ENCODE measurements around the gene ALOX12. TPM values are rescaled to one million over a fixed set of nuclear protein-coding genes. Genes with fewer than 3 reads are reported as not detected.
"Not testable (repeated sequence)": the region's sequence is repeated elsewhere in the genome, so short reads cannot be mapped to it uniquely, and the experiment has no call there.

Gene ALOX12
- polyA plus RNA-seq, 1 donor (not counting 4 experiments of a cell fraction or from before 2014, with no cell fraction given), result 0.35 TPM

DNA sequence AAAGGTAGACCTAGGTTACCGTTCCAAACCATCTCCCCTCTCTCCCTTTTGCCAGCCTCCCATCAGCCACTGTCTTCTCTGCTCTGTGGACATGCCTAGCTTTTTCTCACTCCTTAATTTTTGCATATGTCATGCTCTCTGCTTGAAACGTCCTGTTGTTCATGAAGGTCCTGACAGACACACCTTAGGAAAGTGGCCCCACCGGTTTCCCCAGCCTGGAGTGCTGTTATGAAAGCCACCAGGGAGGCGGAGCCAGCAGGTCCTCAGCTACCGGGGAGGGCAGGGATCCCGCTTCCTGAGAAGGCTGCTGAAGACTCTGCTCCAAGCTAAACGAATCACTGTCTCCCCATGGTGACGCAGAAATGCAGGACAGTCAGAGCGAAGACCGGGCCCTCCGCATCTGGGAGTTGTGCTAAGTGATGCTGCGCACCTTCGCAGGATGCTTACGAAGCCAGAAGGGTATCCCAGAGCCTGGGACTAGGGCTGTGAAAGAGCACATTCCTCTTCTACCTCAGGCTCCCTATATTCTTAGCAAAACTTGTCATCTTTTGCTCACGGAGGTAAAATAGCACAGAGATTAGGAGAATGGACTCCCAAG is 50.4 kb downstream of the ALOX12 start:
- FAIRE-seq (peak; percentile 89), DNase-seq (ENCODE audit: low read depth, low spot score) (no peak)
- peak overlapping the region; percentile 20 to 70 (median 48) for H3K4me3 ChIP-seq (ENCODE audit: control insufficient read depth in 2 of 3, extremely low read depth in 1 of 3, insufficient read depth in 2 of 3, low read depth in 1 of 3, low read length in 3 of 3)
- H2AFZ ChIP-seq (ENCODE audit: control insufficient read depth, low read length), result peak overlapping the region; percentile 83
- peaks cover 21% of the 10 kb centered on the region for H3K27me3 ChIP-seq (ENCODE audit: control insufficient read depth, extremely low read depth, insufficient read depth, low read length)
- TF ChIP-seq, protein P1, sequence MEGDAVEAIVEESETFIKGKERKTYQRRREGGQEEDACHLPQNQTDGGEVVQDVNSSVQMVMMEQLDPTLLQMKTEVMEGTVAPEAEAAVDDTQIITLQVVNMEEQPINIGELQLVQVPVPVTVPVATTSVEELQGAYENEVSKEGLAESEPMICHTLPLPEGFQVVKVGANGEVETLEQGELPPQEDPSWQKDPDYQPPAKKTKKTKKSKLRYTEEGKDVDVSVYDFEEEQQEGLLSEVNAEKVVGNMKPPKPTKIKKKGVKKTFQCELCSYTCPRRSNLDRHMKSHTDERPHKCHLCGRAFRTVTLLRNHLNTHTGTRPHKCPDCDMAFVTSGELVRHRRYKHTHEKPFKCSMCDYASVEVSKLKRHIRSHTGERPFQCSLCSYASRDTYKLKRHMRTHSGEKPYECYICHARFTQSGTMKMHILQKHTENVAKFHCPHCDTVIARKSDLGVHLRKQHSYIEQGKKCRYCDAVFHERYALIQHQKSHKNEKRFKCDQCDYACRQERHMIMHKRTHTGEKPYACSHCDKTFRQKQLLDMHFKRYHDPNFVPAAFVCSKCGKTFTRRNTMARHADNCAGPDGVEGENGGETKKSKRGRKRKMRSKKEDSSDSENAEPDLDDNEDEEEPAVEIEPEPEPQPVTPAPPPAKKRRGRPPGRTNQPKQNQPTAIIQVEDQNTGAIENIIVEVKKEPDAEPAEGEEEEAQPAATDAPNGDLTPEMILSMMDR (optimal IDR thresholded peaks at IDR 0.05 in 1 of 3, IDR thresholded peaks at IDR 0.05 in 1 of 3, conservative IDR thresholded peaks at IDR 0.05 in 1 of 3; ENCODE audit: extremely low read depth in 1 of 3, insufficient read depth in 2 of 3, low read length in 3 of 3), result no peak
- no peak for TF ChIP-seq EZH2 (IDR thresholded peaks at IDR 0.05; ENCODE audit: low read length)
- H3K36me3 ChIP-seq (ENCODE audit: control insufficient read depth in 2 of 2, extremely low read depth in 1 of 2, insufficient read depth in 2 of 2, low read length in 2 of 2), result no peaks in the 10 kb centered on the region
- H3K4me2 ChIP-seq (ENCODE audit: control insufficient read depth, extremely low read depth, insufficient read depth, low read depth, low read length), result peak overlapping the region; percentile 99
- peak overlapping the region; percentile 62 for H3K9ac ChIP-seq (ENCODE audit: control insufficient read depth, extremely low read depth, insufficient read depth, low read length)
- H4K20me1 ChIP-seq (ENCODE audit: control insufficient read depth, extremely low read depth, insufficient read depth, low read length), result no peaks in the 10 kb centered on the region
- H3K9me3 ChIP-seq (ENCODE audit: control insufficient read depth, low read depth, low read length), result no peaks in the 10 kb centered on the region
- dilution Hi-C loops (cut with MboI; ENCODE audit: extremely low pct_ligation_motif_present, low sequenced_read_pairs), result no loop called here
- no peaks in the 10 kb centered on the region for H3K9me1 ChIP-seq (ENCODE audit: control insufficient read depth, extremely low read depth, insufficient read depth, low read length)
- peak overlapping the region; percentile 86 for H3K27ac ChIP-seq (ENCODE audit: control insufficient read depth, insufficient read depth, low read length)
- no peaks in the 10 kb centered on the region for H3K79me2 ChIP-seq (ENCODE audit: control insufficient read depth, insufficient read depth, low read length)
- peaks cover 29% of the 10 kb centered on the region for H3K4me1 ChIP-seq (ENCODE audit: control insufficient read depth, extremely low read depth, insufficient read depth, low read length)

DNA sequence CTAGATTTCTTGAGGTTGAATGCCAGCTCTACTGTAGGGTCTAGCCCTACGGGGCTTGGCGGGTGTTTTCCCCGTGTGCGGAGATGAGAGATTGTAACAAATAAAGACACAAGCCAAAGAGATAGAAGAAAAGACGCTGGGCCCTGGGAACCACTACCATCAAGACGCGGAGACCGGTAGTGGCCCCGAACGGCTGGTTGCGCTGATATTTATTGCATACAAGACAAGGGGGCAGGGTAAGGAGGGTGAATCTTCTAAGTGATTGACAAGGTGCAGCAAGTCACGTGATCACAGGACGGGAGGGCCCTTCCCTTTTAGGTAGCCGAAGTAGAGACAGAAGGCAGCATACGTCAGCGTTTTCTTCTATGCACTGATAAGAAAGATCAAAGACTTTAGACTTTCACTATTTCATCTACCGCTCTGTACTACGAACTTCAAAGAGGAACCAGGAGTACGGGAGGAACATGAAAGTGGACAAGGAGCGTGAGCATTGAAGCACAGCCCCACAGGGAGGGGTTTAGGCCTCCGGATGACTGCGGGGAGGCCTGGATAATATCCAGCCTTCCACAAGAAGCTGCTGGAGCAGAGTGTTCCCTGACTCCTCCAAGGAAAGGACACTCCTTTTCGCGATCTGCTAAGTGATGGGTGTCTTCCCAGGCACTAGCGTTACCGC is 51.0 kb downstream of the ALOX12 start:
- H3K36me3 ChIP-seq (ENCODE audit: control insufficient read depth in 2 of 2, extremely low read depth in 1 of 2, insufficient read depth in 2 of 2, low read length in 2 of 2); H3K9me3 ChIP-seq (ENCODE audit: control insufficient read depth, low read depth, low read length); dilution Hi-C loops (cut with MboI; ENCODE audit: extremely low pct_ligation_motif_present, low sequenced_read_pairs); H4K20me1 ChIP-seq (ENCODE audit: control insufficient read depth, extremely low read depth, insufficient read depth, low read length); H3K9me1 ChIP-seq (ENCODE audit: control insufficient read depth, extremely low read depth, insufficient read depth, low read length); H3K79me2 ChIP-seq (ENCODE audit: control insufficient read depth, insufficient read depth, low read length); DNase-seq (ENCODE audit: low read depth, low spot score): not testable (repeated sequence)
- peak; percentile 74 for FAIRE-seq
- H2AFZ ChIP-seq (ENCODE audit: control insufficient read depth, low read length), result peak overlapping the region; percentile 83
- H3K4me2 ChIP-seq (ENCODE audit: control insufficient read depth, extremely low read depth, insufficient read depth, low read depth, low read length), result peak overlapping the region; percentile 99
- H3K9ac ChIP-seq (ENCODE audit: control insufficient read depth, extremely low read depth, insufficient read depth, low read length), result peak overlapping the region; percentile 62
- H3K4me1 ChIP-seq (ENCODE audit: control insufficient read depth, extremely low read depth, insufficient read depth, low read length), result peaks cover 29% of the 10 kb centered on the region
- H3K27ac ChIP-seq (ENCODE audit: control insufficient read depth, insufficient read depth, low read length), result peak overlapping the region; percentile 86
- peak overlapping the region; percentile 20 to 70 (median 48) for H3K4me3 ChIP-seq (ENCODE audit: control insufficient read depth in 2 of 3, extremely low read depth in 1 of 3, insufficient read depth in 2 of 3, low read depth in 1 of 3, low read length in 3 of 3)
- peaks cover 21% of the 10 kb centered on the region for H3K27me3 ChIP-seq (ENCODE audit: control insufficient read depth, extremely low read depth, insufficient read depth, low read length)

Measured in keratinocyte (primary cell).